ENCODE data around the gene RAD54L2.

DNA sequence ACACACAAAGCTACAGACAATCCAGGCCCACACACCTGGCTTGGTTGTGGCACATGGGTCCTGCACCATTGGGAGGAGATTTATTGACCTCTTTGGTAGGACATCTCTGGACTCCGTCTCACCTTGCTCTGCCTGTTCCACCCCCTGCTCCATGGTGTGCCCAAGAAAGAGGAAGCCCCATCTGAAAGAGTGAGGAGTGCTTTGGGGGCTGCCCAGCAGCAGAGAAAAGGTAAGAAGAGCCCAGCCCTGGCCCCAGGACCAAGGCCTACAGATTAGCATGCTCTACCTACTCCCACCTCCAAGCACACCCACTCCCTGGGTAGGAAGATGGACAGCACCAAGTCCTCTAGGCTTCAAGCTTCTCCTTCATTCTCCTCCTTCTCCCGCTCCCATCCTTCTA is 35.5 kb upstream of the RAD54L2 start:
- TF ChIP-seq CTCF (IDR thresholded peaks at IDR 0.05) (no peak), POLR2A (IDR thresholded peaks at IDR 0.05) (no peak)
